ENCODE data around the gene MRGPRG.

- TF ChIP-seq CTCF (IDR thresholded peaks at IDR 0.05) = no peak
- TF ChIP-seq POLR2A (IDR thresholded peaks at IDR 0.05) = no peak
- TF ChIP-seq EP300 (IDR thresholded peaks at IDR 0.05) = no peak
Measured at GRCh38 chr11:3232956-3233355, 14.3 kb upstream of the MRGPRG start.
